T1000 (cell line): ENCODE data around the gene ANKRD31.

Experiments
- DNase-seq: peaks from one replicate; lab custom pipeline; 2025; ENCODE audit warnings: mixed read lengths; lab: John Stamatoyannopoulos, UW

ANKRD31 gene

GRCh38 chr5:75037106-75037505, 199.6 kb downstream of the ANKRD31 start:
- DNase-seq: no peak

GRCh38 chr5:75034137-75034739, 202.4 kb downstream of the ANKRD31 start:
- DNase-seq: no peak

- no peak for DNase-seq
Observed at GRCh38 chr5:75031366-75031765, 205.3 kb downstream of the ANKRD31 start.

- no peak for DNase-seq
Observed at GRCh38 chr5:75028090-75028489, 208.6 kb downstream of the ANKRD31 start.

- DNase-seq: no peak
Observed at GRCh38 chr5:75023368-75024159, 213.1 kb downstream of the ANKRD31 start.

- no peak for DNase-seq
Observed at GRCh38 chr5:75021800-75022199, 214.9 kb downstream of the ANKRD31 start.

GRCh38 chr5:75021219-75021618, 215.5 kb downstream of the ANKRD31 start:
- DNase-seq: no peak

GRCh38 chr5:75020016-75020656, 216.5 kb downstream of the ANKRD31 start:
- DNase-seq: no peak

GRCh38 chr5:75018805-75019587, 217.7 kb downstream of the ANKRD31 start:
- DNase-seq: no peak
